ENCODE measurements around the gene ZNF576.
"Not testable (repeated sequence)": the region's sequence is repeated elsewhere in the genome, so short reads cannot be mapped to it uniquely, and the experiment has no call there.

The ZNF576 gene

GRCh38 chr19:43575156-43575950 is 21.0 kb upstream of the ZNF576 start, which contains the start of the genes PINLYP and XRCC1:
Gene PINLYP (plus strand): TSS chr19:43575801. CDS start chr19:43577192, 1,391 bp downstream.
Gene XRCC1 (minus strand): TSS chr19:43575527. CDS start chr19:43575458, 69 bp downstream.
- peak; percentile 98 to 99 for DNase-seq

- DNase-seq: no peak
Measured at GRCh38 chr19:43575955-43576878, 20.2 kb upstream of the ZNF576 start.

DNA sequence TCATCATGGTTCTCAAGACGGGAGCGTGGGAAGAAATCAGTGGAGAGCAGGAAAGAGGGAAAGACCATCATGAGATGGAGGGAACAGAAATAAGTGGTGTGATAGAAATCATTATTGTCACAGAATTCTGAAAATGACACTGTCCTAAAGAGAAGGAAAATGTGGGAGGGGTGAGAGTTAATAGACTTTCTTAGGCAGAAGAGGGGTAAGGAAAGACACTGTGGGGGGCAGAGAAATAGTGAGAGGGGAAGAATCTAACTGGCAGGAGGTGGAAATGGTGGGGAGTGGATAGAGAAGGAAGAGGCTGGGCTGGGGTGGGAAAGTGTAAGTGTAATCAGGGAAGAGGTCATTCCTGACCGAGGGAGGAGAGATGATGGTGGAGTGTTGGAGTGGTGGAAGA is 17.6 kb upstream of the ZNF576 start:
- DNase-seq: no peak

DNA sequence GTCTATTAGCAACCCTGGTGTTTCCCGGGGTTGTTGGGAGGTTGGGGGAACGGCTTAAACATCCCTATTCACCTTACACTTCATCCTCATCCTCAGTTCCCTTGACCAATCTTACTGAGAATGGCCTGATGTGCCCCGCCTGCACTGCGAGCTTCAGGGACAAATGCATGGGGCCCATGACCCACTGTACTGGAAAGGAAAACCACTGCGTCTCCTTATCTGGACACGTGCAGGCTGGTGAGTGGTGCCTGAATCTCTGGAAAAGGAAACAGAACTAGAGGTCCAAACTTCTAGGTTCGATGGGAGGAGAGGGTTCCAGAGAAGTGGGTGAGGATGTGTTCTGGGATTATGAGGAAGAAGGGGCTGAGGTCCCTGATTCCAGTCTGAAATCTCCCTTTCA is 14.9 kb upstream of the ZNF576 start:
- DNase-seq: no peak

- DNase-seq: no peak
Measured at GRCh38 chr19:43582495-43582894, 13.9 kb upstream of the ZNF576 start.

DNA sequence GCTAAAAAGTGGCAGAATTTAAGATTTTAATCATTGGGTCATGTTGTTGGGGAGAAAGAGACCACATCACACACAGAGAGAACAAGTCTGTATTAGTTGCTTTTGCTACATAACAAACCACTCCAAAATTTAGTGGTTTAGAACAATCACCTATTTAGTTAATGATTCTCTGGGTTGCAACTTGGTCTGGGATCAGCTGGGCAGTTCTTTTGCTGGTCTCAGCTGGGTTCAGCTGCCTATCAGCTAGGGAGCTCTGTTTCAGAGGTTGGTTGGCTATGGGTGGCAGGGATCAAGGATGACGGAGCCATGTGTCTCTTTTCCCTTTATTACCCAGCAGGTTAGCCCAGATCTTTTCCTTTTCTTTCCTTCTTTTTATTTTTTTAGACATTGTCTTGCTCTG is 11.9 kb upstream of the ZNF576 start:
- no peak for DNase-seq

GRCh38 chr19:43586346-43586745 is 10.0 kb upstream of the ZNF576 start:
- no peak for DNase-seq

DNA sequence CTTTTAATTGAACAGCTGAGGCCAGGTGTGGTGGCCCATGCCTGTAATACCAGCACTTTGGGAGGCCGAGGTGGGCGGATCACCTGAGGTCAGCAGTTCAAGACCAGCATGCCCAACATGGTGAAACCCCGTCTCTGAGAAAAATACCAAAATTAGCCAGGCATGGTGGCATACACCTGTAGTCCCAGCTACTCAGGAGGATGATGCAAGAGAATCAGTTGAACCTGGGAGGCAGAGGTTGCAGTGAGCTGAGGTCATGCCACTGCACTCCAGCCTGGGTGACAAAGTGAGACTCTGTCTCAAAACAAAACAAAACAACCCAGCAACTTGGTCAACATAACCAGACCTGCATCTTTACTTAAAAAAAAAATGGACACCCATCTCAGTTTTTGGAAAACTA is 9.4 kb upstream of the ZNF576 start:
- DNase-seq: not testable (repeated sequence)

- DNase-seq: no peak
Measured at GRCh38 chr19:43589277-43589676, 7.1 kb upstream of the ZNF576 start.

- DNase-seq: peak; percentile 22 to 24
Measured at GRCh38 chr19:43589678-43590077, 6.7 kb upstream of the ZNF576 start.

GRCh38 chr19:43591904-43592772 is 4.3 kb upstream of the ZNF576 start:
- no peak for DNase-seq

GRCh38 chr19:43592800-43593350 is 3.5 kb upstream of the ZNF576 start:
- DNase-seq: no peak

GRCh38 chr19:43594081-43594697 is 2.2 kb upstream of the ZNF576 start:
- DNase-seq: no peak

DNA sequence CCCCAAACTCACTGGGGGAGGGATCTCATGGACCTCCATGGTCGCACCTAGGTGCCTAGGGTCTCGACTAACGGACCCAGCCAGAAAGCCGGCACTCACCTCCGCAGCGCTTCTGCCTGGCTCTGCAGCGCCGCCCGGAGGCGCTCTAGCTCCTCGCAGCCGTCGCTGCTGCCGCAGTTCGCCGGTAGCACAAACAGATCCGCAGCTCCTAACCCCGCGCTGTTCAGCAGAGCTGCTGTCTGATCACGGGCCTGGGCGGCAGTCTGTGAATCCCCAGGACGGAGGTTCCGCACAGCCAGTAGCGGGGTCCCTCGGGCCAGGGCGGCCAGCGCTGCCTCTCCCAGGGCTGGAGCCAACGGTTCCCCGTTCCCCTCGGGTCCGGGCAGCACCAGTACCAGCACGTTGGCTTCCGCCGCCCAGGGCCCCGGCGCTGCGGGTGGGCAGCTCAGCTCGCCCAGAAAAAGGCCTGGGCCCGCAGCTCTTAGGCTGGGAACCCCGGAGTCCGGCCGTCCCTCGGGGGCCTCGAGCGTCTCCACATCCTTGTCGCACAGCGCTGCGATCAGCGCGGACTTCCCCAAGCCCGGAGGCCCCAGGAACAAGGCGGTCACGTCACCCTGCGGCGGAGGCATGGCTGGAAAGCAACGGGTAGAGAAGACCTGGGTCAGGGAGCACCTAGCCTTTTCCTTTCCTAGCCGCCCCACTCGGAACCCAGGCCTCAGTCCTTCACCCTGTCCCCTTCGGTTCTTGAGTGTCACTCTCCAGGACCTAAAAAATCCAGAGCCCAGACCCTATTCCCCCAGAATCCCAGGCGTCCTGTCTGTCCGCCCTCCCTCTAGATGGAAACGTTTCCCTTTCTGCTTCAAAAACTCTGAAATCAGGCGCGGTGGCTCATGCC is 1.4 kb upstream of the ZNF576 start:
- peak; percentile 77 to 81 for DNase-seq

DNA sequence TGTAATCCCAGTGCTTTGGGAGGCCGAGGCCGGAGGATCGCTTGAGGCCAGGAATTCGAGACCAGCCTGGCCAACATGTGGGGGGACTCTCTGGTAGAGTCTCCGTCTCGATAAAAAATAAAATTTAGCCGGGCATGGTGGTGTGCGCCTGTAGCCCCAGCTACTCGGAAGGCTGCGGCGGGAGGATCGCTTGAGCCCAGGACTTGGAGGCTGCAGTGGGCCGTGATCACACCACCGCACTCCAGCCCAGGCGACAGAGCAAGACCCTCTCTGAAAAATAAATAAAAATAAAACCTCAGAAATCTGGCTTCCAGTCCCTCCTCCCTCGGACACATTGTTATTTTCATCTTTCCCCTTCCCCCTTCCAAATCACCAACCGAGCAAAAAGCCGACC is 793 bp upstream of the ZNF576 start:
- DNase-seq: no peak

DNA sequence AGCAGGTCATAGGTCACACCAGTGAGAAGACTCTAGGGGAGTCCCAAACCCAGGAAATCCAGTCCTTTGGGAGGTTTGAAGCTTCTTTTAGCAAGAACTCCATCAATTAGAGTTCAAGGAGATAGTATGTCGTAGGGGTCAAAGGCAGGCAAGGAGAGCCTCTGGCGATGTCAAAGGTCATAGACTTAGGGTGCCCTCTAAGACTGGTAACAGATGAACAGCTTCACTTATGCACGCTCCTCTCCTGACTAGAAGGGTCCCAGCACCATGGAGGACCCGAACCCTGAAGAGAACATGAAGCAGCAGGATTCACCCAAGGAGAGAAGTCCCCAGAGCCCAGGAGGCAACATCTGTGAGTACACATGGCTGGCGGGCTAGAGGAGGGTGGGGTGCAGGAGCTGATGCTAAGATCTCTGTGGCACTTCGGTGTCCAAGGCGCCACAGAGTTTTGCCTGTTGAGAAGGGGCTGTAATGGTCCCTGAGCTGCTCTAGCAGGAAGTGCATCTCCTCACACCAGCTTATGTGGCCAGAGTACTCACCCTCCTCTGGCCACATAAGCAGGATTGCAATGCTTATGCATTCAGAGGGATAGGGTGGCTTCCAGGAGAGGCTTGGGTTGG is 557 bp downstream of the ZNF576 start:
- no peak for DNase-seq

DNA sequence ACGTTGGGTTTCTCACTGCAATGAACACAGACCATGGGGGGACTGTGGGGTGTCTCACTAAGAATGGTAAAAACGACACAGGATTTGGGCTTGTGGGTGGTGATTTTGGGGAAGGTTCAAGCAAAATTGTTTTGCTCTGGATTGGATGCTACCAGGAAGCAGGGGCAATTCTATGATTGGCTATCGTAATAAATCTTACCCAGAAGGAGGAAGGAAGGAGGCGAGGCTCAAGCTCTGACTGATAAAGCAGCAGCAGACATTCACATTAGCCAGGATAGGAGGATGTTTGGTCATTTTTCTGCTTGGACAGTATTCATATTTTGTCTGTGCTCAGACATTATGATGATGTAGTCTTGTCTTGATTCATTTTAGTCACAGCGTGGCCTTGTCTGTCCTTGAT is 1.5 kb downstream of the ZNF576 start:
- no peak for DNase-seq

DNA sequence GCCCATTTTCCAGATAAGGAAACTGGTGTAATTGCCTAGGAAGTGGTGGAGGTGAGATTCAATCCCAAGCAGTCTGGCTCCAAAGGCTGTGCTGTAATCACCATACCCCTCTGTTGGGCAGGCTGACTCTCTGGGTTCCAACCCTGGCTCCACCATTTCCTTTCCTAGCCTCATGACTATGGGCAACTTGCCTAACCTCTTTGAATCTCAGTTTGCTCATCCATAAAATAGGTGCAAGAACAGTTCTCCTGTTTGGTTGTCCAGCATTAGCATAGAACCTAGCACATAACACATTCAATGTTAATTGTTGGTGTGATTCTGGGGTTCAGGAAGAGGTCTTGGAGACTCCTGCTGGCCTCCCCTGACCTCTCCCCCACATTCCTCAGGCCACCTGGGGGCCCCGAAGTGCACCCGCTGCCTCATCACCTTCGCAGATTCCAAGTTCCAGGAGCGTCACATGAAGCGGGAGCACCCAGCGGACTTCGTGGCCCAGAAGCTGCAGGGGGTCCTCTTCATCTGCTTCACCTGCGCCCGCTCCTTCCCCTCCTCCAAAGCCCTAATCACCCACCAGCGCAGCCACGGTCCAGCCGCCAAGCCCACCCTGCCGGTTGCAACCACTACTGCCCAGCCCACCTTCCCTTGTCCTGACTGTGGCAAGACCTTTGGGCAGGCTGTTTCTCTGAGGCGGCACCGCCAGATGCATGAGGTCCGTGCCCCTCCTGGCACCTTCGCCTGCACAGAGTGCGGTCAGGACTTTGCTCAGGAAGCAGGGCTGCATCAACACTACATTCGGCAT is 2.2 kb downstream of the ZNF576 start:
- no peak for DNase-seq

- no peak for DNase-seq
Measured at GRCh38 chr19:43599635-43600295, 3.4 kb downstream of the ZNF576 start.
